ENCODE results near the gene PRKCI.

PRKCI gene

GRCh38 chr3:170346481-170347392, 124.5 kb downstream of the PRKCI start:
- TF ChIP-seq CTCF (IDR thresholded peaks at IDR 0.05; ENCODE audit: control insufficient read depth, insufficient read depth, low read depth, low read length, missing control alignments), result no peak
- no peak for DNase-seq (ENCODE audit: low read depth)
- no peak overlapping the region for H3K4me3 ChIP-seq (ENCODE audit: control insufficient read depth, low read depth, low read length)

DNA sequence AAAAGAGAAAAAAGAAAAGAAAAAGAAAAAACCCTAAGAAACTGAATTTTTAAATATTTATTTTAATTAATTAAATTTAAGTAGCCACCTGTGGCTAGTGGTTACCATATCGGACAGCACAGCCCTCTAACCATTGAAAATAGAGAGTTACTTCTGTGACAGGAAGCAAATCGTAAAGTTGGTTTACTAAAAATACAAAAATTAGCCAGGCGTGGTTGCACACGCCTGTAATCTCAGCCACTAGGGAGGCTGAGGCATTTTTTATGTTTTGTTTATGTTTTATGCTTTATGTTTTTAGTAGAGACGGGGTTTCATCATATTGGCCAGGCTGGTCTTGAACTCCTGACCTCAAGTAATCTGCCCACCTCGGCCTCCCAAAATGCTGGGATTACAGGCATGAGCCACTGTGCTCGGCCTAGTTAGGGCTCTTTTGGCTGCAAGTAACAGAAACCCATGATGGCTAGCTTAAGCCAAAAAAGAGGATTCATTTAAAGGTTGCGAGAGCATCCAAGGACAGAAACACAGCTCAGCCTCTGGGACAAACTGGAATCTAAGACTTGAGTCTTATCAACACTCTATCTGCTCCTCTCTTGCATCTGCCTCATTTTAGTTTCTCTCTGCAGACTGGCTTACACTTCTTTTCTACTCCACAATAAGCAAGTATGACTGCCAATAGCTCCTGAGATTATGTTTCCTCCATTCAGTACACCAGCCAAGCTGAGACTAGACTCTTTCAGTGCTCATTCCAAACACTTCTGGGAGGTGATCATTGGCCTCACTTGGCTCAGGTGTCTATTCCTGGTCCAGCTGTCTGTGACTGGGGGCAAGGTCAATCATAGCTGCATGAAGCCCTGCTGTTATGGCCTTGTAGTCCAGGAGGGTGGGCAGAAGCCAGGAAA, 128.5 kb downstream of the PRKCI start:
- no peak for DNase-seq (ENCODE audit: low read depth)
- H3K4me3 ChIP-seq (ENCODE audit: control insufficient read depth, low read depth, low read length), result no peak overlapping the region

GRCh38 chr3:170352936-170353335, 130.7 kb downstream of the PRKCI start:
- DNase-seq (ENCODE audit: low read depth), result no peak
- no peak overlapping the region for H3K4me3 ChIP-seq (ENCODE audit: control insufficient read depth, low read depth, low read length)
- no peak for TF ChIP-seq CTCF (IDR thresholded peaks at IDR 0.05; ENCODE audit: control insufficient read depth, insufficient read depth, low read depth, low read length, missing control alignments)

More for the DNA sequence above, 128.5 kb downstream of the PRKCI start:
- no peak for TF ChIP-seq CTCF (IDR thresholded peaks at IDR 0.05; ENCODE audit: control insufficient read depth, insufficient read depth, low read depth, low read length, missing control alignments)

- no peak for TF ChIP-seq CTCF (IDR thresholded peaks at IDR 0.05; ENCODE audit: control insufficient read depth, insufficient read depth, low read depth, low read length, missing control alignments)
- no peak for DNase-seq (ENCODE audit: low read depth)
Measured at GRCh38 chr3:170353485-170353884, 131.3 kb downstream of the PRKCI start.

DNA sequence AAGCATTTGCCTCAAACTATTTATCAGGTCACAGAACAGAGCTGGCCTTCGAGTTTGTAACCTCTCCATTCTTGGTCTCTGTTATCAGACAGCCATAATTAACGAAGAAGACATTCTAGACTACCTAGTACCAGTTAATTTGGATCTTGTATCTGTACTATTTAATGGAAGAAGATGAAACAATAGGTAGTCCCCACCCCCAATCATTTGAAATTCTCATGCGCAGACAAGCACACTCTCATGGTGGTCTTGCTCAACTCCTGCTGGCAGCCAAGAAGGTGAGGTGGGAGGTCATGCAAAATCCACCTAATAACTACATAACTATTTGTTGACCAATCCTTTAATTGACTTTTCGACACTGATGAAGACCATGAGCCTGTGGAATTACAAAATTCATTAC, 132.5 kb downstream of the PRKCI start:
- no peak for DNase-seq (ENCODE audit: low read depth)
- TF ChIP-seq CTCF (IDR thresholded peaks at IDR 0.05; ENCODE audit: control insufficient read depth, insufficient read depth, low read depth, low read length, missing control alignments), result no peak
- no peak overlapping the region for H3K4me3 ChIP-seq (ENCODE audit: control insufficient read depth, low read depth, low read length)

More at GRCh38 chr3:170353485-170353884, 131.3 kb downstream of the PRKCI start:
- H3K4me3 ChIP-seq (ENCODE audit: control insufficient read depth, low read depth, low read length), result no peak overlapping the region
